NB4 (cell line): Measurements from ENCODE around the gene COL6A3.

ENCODE experiments used
- DNase-seq: peaks from one replicate; pipeline ENCODE4 v3.0.0; 2010; ENCODE audit warnings: low read depth
- H3K4me3 ChIP-seq: one replicate; pipeline ENCODE4 v1.5.1; 2011; ENCODE audit warnings: mild to moderate bottlenecking, low read depth, low read length, moderate library complexity
- CTCF ChIP-seq: IDR thresholded peaks from one replicate; pipeline ENCODE4 v1.5.1; 2012; ENCODE audit warnings: low read depth, low read length
- MAX ChIP-seq: IDR thresholded peaks from 2 replicates; pipeline ENCODE4 v1.6.1; 2011; ENCODE audit warnings: low read depth, low read length
- MYC ChIP-seq: IDR thresholded peaks from 2 replicates; pipeline ENCODE4 v1.6.1; 2011; ENCODE audit warnings: low read depth, low read length
- POLR2A ChIP-seq: IDR thresholded peaks from 2 replicates; pipeline ENCODE4 v1.6.1; 2011; ENCODE audit warnings: mild to moderate bottlenecking; ENCODE audit not compliant: insufficient read length; ENCODE audit errors: extremely low read depth

The COL6A3 gene

GRCh38 chr2:237299906-237300305 is 114.1 kb downstream of the COL6A3 start:
- H3K4me3 ChIP-seq: no peak overlapping the region
- DNase-seq: no peak
- TF ChIP-seq MAX: no peak
- TF ChIP-seq CTCF: no peak
- TF ChIP-seq POLR2A: no peak
- TF ChIP-seq MYC: no peak

- TF ChIP-seq MAX: no peak
- no peak for DNase-seq
- no peak overlapping the region for H3K4me3 ChIP-seq
Observed at GRCh38 chr2:237298151-237299118, 115.5 kb downstream of the COL6A3 start.

- DNase-seq: no peak
- TF ChIP-seq CTCF: no peak
- TF ChIP-seq MYC: no peak
- no peak for TF ChIP-seq MAX
- no peak for TF ChIP-seq POLR2A
- H3K4me3 ChIP-seq: no peak overlapping the region
Observed at GRCh38 chr2:237297421-237298150, 116.4 kb downstream of the COL6A3 start.

- no peak for TF ChIP-seq POLR2A
- TF ChIP-seq CTCF: no peak
- no peak for TF ChIP-seq MYC
- TF ChIP-seq MAX: no peak
- H3K4me3 ChIP-seq: no peak overlapping the region
- no peak for DNase-seq
Observed at GRCh38 chr2:237296756-237297155, 117.2 kb downstream of the COL6A3 start.

GRCh38 chr2:237295889-237296480 is 118.0 kb downstream of the COL6A3 start:
- TF ChIP-seq POLR2A (no peak), MAX (no peak)
- DNase-seq: no peak
- no peak overlapping the region for H3K4me3 ChIP-seq

GRCh38 chr2:237294460-237294859 is 119.5 kb downstream of the COL6A3 start:
- no peak for DNase-seq
- no peak for TF ChIP-seq MYC
- H3K4me3 ChIP-seq: no peak overlapping the region

- no peak for DNase-seq
- TF ChIP-seq CTCF (no peak), POLR2A (no peak)
- H3K4me3 ChIP-seq: no peak overlapping the region
Observed at GRCh38 chr2:237293978-237294377, 120.0 kb downstream of the COL6A3 start.
